Keratinocyte (primary cell): Measurements from ENCODE around the gene NCKAP5. TPM values are rescaled to one million over a fixed set of nuclear protein-coding genes. Genes with fewer than 3 reads are reported as not detected.

Source experiments
- DNase-seq: peaks from one replicate; pipeline ENCODE4 v3.0.0-alpha.2; 2011; ENCODE audit warnings: low read depth, missing footprints, low spot score
- FAIRE-seq: peaks from 2 replicates; lab custom pipeline; 2011; peaks lifted over from hg19 to GRCh38; lab: Jason Lieb, UNC
- H2AFZ ChIP-seq: 2 replicates; pipeline ENCODE4 v1.6.0; 2012; ENCODE audit warnings: low read length, control low read depth, inconsistent platforms; ENCODE audit not compliant: control insufficient read depth
- H3K27ac ChIP-seq: 2 replicates; pipeline ENCODE4 v1.5.1; 2011; ENCODE audit warnings: low read length; ENCODE audit not compliant: control insufficient read depth, insufficient read depth
- H3K27me3 ChIP-seq: 3 replicates; pipeline ENCODE4 v1.6.0; 2011; ENCODE audit warnings: low read length; ENCODE audit not compliant: control insufficient read depth, insufficient read depth; ENCODE audit errors: extremely low read depth
- H3K36me3 ChIP-seq, 2 experiments: 2 replicates in 1 of 2; 3 replicates in 1 of 2; pipeline ENCODE4 v1.5.1; 2011; ENCODE audit warnings: low read length in 2 of 2, mild to moderate bottlenecking in 1 of 2; ENCODE audit not compliant: control insufficient read depth in 2 of 2, insufficient read depth in 2 of 2; ENCODE audit errors: extremely low read depth in 1 of 2
- H3K4me1 ChIP-seq: 3 replicates; pipeline ENCODE4 v1.5.1; 2011; ENCODE audit warnings: low read length; ENCODE audit not compliant: control insufficient read depth, insufficient read depth; ENCODE audit errors: extremely low read depth
- H3K4me2 ChIP-seq: 3 replicates; pipeline ENCODE4 v1.6.0; 2011; ENCODE audit warnings: low read depth, low read length; ENCODE audit not compliant: control insufficient read depth, insufficient read depth; ENCODE audit errors: extremely low read depth
- H3K4me3 ChIP-seq, 3 experiments: fragments of 200-600 bp in 1 of 3; sonication (generic) in 1 of 3; 2 replicates in 2 of 3; 3 replicates in 1 of 3; pipeline ENCODE4 v1.5.1; 2011 to 2016; ENCODE audit warnings: low read length in 3 of 3, mild to moderate bottlenecking in 3 of 3, control low read depth in 2 of 3, inconsistent platforms in 1 of 3, low read depth in 1 of 3, mixed read lengths in 1 of 3, mixed run types in 1 of 3, moderate library complexity in 1 of 3; ENCODE audit not compliant: control insufficient read depth in 2 of 3, insufficient read depth in 2 of 3; ENCODE audit errors: extremely low read depth in 1 of 3
- H3K79me2 ChIP-seq: 2 replicates; pipeline ENCODE4 v1.6.0; 2012; ENCODE audit warnings: low read length; ENCODE audit not compliant: control insufficient read depth, insufficient read depth
- H3K9ac ChIP-seq: 3 replicates; pipeline ENCODE4 v1.6.0; 2011; ENCODE audit warnings: low read length; ENCODE audit not compliant: control insufficient read depth, insufficient read depth; ENCODE audit errors: extremely low read depth
- H3K9me1 ChIP-seq: 3 replicates; pipeline ENCODE4 v1.6.0; 2011; ENCODE audit warnings: low read length; ENCODE audit not compliant: control insufficient read depth, insufficient read depth; ENCODE audit errors: extremely low read depth
- H3K9me3 ChIP-seq: 2 replicates; pipeline ENCODE4 v1.5.1; 2012; ENCODE audit warnings: low read depth, low read length; ENCODE audit not compliant: control insufficient read depth
- H4K20me1 ChIP-seq: 3 replicates; pipeline ENCODE4 v1.6.0; 2011; ENCODE audit warnings: low read length; ENCODE audit not compliant: control insufficient read depth, insufficient read depth; ENCODE audit errors: extremely low read depth
- CTCF ChIP-seq, 3 experiments: IDR thresholded peaks in 1 of 3; conservative IDR thresholded peaks in 1 of 3; optimal IDR thresholded peaks in 1 of 3; 2 replicates in 2 of 3; 3 replicates in 1 of 3; pipeline versions ENCODE3 to v1.5.1; 2011; ENCODE audit warnings: low read length in 3 of 3, mild to moderate bottlenecking in 3 of 3, moderate library complexity in 2 of 3, control low read depth in 1 of 3, inconsistent platforms in 1 of 3; ENCODE audit not compliant: insufficient read depth in 2 of 3; ENCODE audit errors: extremely low read depth in 1 of 3
- EZH2 ChIP-seq: IDR thresholded peaks from one replicate; pipeline ENCODE4 v1.6.1; 2012; ENCODE audit warnings: inconsistent platforms, mild to moderate bottlenecking, low read length, moderate library complexity
- dilution Hi-C: fragments of 300-500 bp; cut with MboI; formaldehyde crosslinking; loops from one replicate; pipeline ENCODE4 v1.7.0; 2020; ENCODE audit warnings: low sequenced_read_pairs; ENCODE audit not compliant: extremely low pct_ligation_motif_present
- polyA plus RNA-seq, 5 experiments: library from polyadenylated mRNA; depleted of rRNA in 3 of 5; stranded (reverse) in 3 of 5; stranded (forward) in 1 of 5; unstranded in 1 of 5; fragments of >200 nt; gene quantifications; 1 replicate in 1 of 5; 2 replicates in 3 of 5; 3 replicates in 1 of 5; pipeline versions ENCODE4 v1.2.1 to v1.2.3, GENCODE V29; 2011 to 2012; ENCODE audit warnings: missing spikeins in 2 of 5, low read depth in 1 of 5, low replicate concordance in 1 of 5

The NCKAP5 gene
- polyA plus RNA-seq, 1 donor (not counting 4 experiments of a cell fraction or from before 2014, with no cell fraction given): 3.6 TPM

GRCh38 chr2:133424876-133425275 is 143.4 kb downstream of the NCKAP5 start:
- Histone ChIP-seq H4K20me1 (no peaks in the 10 kb centered on the region), H3K27ac (peak overlapping the region; percentile 36), H3K9me3 (no peaks in the 10 kb centered on the region), H3K4me2 (no peak overlapping the region), H3K4me3 (no peak overlapping the region), H2AFZ (no peak overlapping the region), H3K9ac (no peak overlapping the region), H3K4me1 (peaks cover 25% of the 10 kb centered on the region), H3K27me3 (no peaks in the 10 kb centered on the region), H3K79me2 (no peaks in the 10 kb centered on the region), H3K9me1 (no peaks in the 10 kb centered on the region), H3K36me3 (no peaks in the 10 kb centered on the region)
- FAIRE-seq: peak; percentile 23
- no peak for DNase-seq
- dilution Hi-C loops: no loop called here
- TF ChIP-seq EZH2: no peak
- TF ChIP-seq CTCF (optimal IDR thresholded peaks at IDR 0.05 in 1 of 3, IDR thresholded peaks at IDR 0.05 in 1 of 3, conservative IDR thresholded peaks at IDR 0.05 in 1 of 3; ENCODE audit: extremely low read depth in 1 of 3, insufficient read depth in 2 of 3, low read length in 3 of 3): no peak

- H3K9me3 ChIP-seq: no peaks in the 10 kb centered on the region
- H4K20me1 ChIP-seq: no peaks in the 10 kb centered on the region
- H3K9ac ChIP-seq: no peak overlapping the region
- no peaks in the 10 kb centered on the region for H3K36me3 ChIP-seq
- no peaks in the 10 kb centered on the region for H3K27me3 ChIP-seq
- H3K79me2 ChIP-seq: no peaks in the 10 kb centered on the region
- no peaks in the 10 kb centered on the region for H3K9me1 ChIP-seq
- H2AFZ ChIP-seq: no peak overlapping the region
- H3K4me1 ChIP-seq: peaks cover 25% of the 10 kb centered on the region
- no peak overlapping the region for H3K4me3 ChIP-seq
- peak overlapping the region; percentile 17 for H3K4me2 ChIP-seq
- dilution Hi-C loops: no loop called here
- no peak for TF ChIP-seq EZH2
- no peak for TF ChIP-seq CTCF (optimal IDR thresholded peaks at IDR 0.05 in 1 of 3, IDR thresholded peaks at IDR 0.05 in 1 of 3, conservative IDR thresholded peaks at IDR 0.05 in 1 of 3; ENCODE audit: extremely low read depth in 1 of 3, insufficient read depth in 2 of 3, low read length in 3 of 3)
- peak; percentile 49 for FAIRE-seq
- DNase-seq: no peak
- H3K27ac ChIP-seq: no peak overlapping the region
These were observed 145.3 kb downstream of the NCKAP5 start for GRCh38 chr2:133422931-133423351.
